ENCODE data around the gene RGS12. TPM values are rescaled to one million over a fixed set of nuclear protein-coding genes. Genes with fewer than 3 reads are reported as not detected.

Gene RGS12
- total and polyA plus RNA-seq, 2 experiments from 2014 or later: 8.0 to 19.0 TPM

- TF ChIP-seq CREB1 (CRISPR knock-in tag; IDR thresholded peaks at IDR 0.05; ENCODE audit: low read depth) (no peak), NANOG (IDR thresholded peaks at IDR 0.05; ENCODE audit: borderline replicate concordance) (no peak), ZNF462 (CRISPR knock-in tag; IDR thresholded peaks at IDR 0.05) (no peak), ZNF331 (CRISPR knock-in tag; IDR thresholded peaks at IDR 0.05; ENCODE audit: low read depth) (no peak), JUNB (IDR thresholded peaks at IDR 0.05; ENCODE audit: unreplicated experiment) (no peak), POLR2AphosphoS5 (IDR thresholded peaks at IDR 0.05; ENCODE audit: low read depth) (no peak), STAT1 (IDR thresholded peaks at IDR 0.05; ENCODE audit: unreplicated experiment) (no peak)
Observed at GRCh38 chr4:3313139-3313538, 20.3 kb downstream of the RGS12 start (continued).

- Histone ChIP-seq H2AFZ (no peak overlapping the region), H3K27me3 (ENCODE audit: insufficient read depth) (no peaks in the 10 kb centered on the region), H3K4me2 (no peak overlapping the region), H3F3A (replicated peaks; ENCODE audit: low read depth) (no peaks in the 10 kb centered on the region), H3K36me3 (ENCODE audit: insufficient read depth) (no peaks in the 10 kb centered on the region), H3K4me1 (ENCODE audit: insufficient read depth) (no peaks in the 10 kb centered on the region; the same call in 1 of the 2 replicates), H3K4me3 (no peak overlapping the region), H4K20me1 (replicated peaks; ENCODE audit: insufficient read depth) (no peaks in the 10 kb centered on the region; the same call in none of the 2 replicates), H3K9me2 (ENCODE audit: insufficient read depth) (no peaks in the 10 kb centered on the region), H3K79me2 (replicated peaks; ENCODE audit: insufficient read depth) (0 out of 2 replicates have a peak, but pooled peaks cover 3% of the 10 kb centered on the region), H3K27ac (ENCODE audit: low read depth) (no peak overlapping the region)
- Mint-ChIP-seq H3K27me3 (ENCODE audit: insufficient read depth, low read depth, poor library complexity) (peaks cover 16% of the 10 kb centered on the region), H3K4me3 (no peak overlapping the region), H3K36me3 (ENCODE audit: low read depth) (peaks cover 3% of the 10 kb centered on the region; the same call in 2 of the 3 replicates), H3K27ac (no peak overlapping the region), H3K4me1 (peaks cover 17% of the 10 kb centered on the region), H3K9me3 (no peaks in the 10 kb centered on the region)
- TF ChIP-seq ZNF331 (CRISPR knock-in tag; IDR thresholded peaks at IDR 0.05; ENCODE audit: low read depth): no peak
- no peak for TF ChIP-seq EZH2 (IDR thresholded peaks at IDR 0.05; ENCODE audit: low read depth, unreplicated experiment)
- TF ChIP-seq CREB1 (CRISPR knock-in tag; IDR thresholded peaks at IDR 0.05; ENCODE audit: low read depth): no peak
- TF ChIP-seq REST (IDR thresholded peaks at IDR 0.05; ENCODE audit: unreplicated experiment): no peak
- TF ChIP-seq, protein P1, sequence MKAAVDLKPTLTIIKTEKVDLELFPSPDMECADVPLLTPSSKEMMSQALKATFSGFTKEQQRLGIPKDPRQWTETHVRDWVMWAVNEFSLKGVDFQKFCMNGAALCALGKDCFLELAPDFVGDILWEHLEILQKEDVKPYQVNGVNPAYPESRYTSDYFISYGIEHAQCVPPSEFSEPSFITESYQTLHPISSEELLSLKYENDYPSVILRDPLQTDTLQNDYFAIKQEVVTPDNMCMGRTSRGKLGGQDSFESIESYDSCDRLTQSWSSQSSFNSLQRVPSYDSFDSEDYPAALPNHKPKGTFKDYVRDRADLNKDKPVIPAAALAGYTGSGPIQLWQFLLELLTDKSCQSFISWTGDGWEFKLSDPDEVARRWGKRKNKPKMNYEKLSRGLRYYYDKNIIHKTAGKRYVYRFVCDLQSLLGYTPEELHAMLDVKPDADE (IDR thresholded peaks at IDR 0.05): no peak
- DNase-seq (ENCODE audit: low spot score): no peak
- ATAC-seq: no peak
Observed at GRCh38 chr4:3313556-3314228, 20.9 kb downstream of the RGS12 start.

Data from GM23338 (cell line).